Measurements from ENCODE around the gene NCAM1. TPM values are rescaled to one million over a fixed set of nuclear protein-coding genes. Genes with fewer than 3 reads are reported as not detected.
A peak's percentile ranks its signal among the peaks of the same experiment; 100 is the strongest.

NCAM1 gene
- total RNA-seq (2014; rRNA removed; shearing (Covaris generic)): 1.6 and 4.6 TPM in 2 replicates
- polyA plus RNA-seq (2016; fragmentation: Nextera tagmentation; extraction: Ambion mirVana): 0.76 and 0.97 TPM in 2 replicates
- long read RNA-seq, partial matches to known transcripts: 0 of 2 reads
- long read RNA-seq, other reads (novel, unspliced or antisense): 2 of 2 reads

- Histone ChIP-seq H4K20me1 (replicated peaks; ENCODE audit: insufficient read depth) (no peaks in the 10 kb centered on the region), H3K9me2 (ENCODE audit: insufficient read depth) (no peaks in the 10 kb centered on the region), H3K79me2 (replicated peaks; ENCODE audit: insufficient read depth) (no peaks in the 10 kb centered on the region), H3K4me1 (ENCODE audit: insufficient read depth) (peaks cover 10% of the 10 kb centered on the region), H3K27ac (ENCODE audit: low read depth) (no peak within 1 kb of the TSS), H3K27me3 (ENCODE audit: insufficient read depth) (peaks cover 64% of the 10 kb centered on the region), H3K36me3 (ENCODE audit: insufficient read depth) (no peaks in the 10 kb centered on the region), H3F3A (replicated peaks; ENCODE audit: low read depth) (no peaks in the 10 kb centered on the region), H3K4me3 (peak within 1 kb of the TSS; percentile 89), H2AFZ (peak within 1 kb of the TSS; percentile 96), H3K4me2 (peak within 1 kb of the TSS; percentile 98)
- Mint-ChIP-seq H3K27ac (no peak within 1 kb of the TSS), H3K4me3 (peak within 1 kb of the TSS; percentile 92), H3K9me3 (no peaks in the 10 kb centered on the region; the same call in 2 of the 3 replicates), H3K27me3 (ENCODE audit: insufficient read depth, low read depth, poor library complexity) (peaks cover 29% of the 10 kb centered on the region), H3K4me1 (peaks cover 10% of the 10 kb centered on the region), H3K36me3 (ENCODE audit: low read depth) (no peaks in the 10 kb centered on the region)
- DNase-seq (ENCODE audit: low spot score): peak; percentile 98
- peak; percentile 76 for ATAC-seq
- TF ChIP-seq CTCF (conservative IDR thresholded peaks at IDR 0.05; ENCODE audit: low read depth in 2 of 2): no peak
- TF ChIP-seq ETS1 (IDR thresholded peaks at IDR 0.05): no peak
- TF ChIP-seq POLR2AphosphoS5 (IDR thresholded peaks at IDR 0.05; ENCODE audit: low read depth): no peak
- TF ChIP-seq ZNF331 (CRISPR knock-in tag; IDR thresholded peaks at IDR 0.05; ENCODE audit: low read depth): no peak
- peak; percentile 30; the same call in 1 of the 2 replicates for TF ChIP-seq ZNF462 (CRISPR knock-in tag; IDR thresholded peaks at IDR 0.05)
- TF ChIP-seq NANOG (IDR thresholded peaks at IDR 0.05; ENCODE audit: borderline replicate concordance): peak; percentile 40; the same call in 1 of the 2 replicates
- TF ChIP-seq REST (IDR thresholded peaks at IDR 0.05; ENCODE audit: unreplicated experiment): no peak
- TF ChIP-seq JUNB (IDR thresholded peaks at IDR 0.05; ENCODE audit: unreplicated experiment): no peak
- peak; percentile 81 for TF ChIP-seq CREB1 (CRISPR knock-in tag; IDR thresholded peaks at IDR 0.05; ENCODE audit: low read depth)
- no peak for TF ChIP-seq STAT1 (IDR thresholded peaks at IDR 0.05; ENCODE audit: unreplicated experiment)
- TF ChIP-seq ZNF114 (CRISPR knock-in tag; IDR thresholded peaks at IDR 0.05): peak; percentile 86; the same call in 1 of the 2 replicates
- no peak for TF ChIP-seq EZH2phosphoT487 (IDR thresholded peaks at IDR 0.05; ENCODE audit: unreplicated experiment)
These were observed at the start of gene NCAM1 for GRCh38 chr11:112961146-112961668. Gene NCAM1 (plus strand): TSS chr11:112961420.
